NCI-H128 (cell line): ENCODE results near the gene SQOR.

Experiments used
- DNase-seq: peaks from one replicate; lab custom pipeline; 2025; ENCODE audit not compliant: unreplicated experiment; lab: John Stamatoyannopoulos, UW

SQOR gene

GRCh38 chr15:45657764-45658545 lies 23.1 kb downstream of the SQOR start:
- no peak for DNase-seq

- DNase-seq: no peak
Observed at GRCh38 chr15:45660231-45660979, 25.6 kb downstream of the SQOR start.

- DNase-seq: no peak
Observed at GRCh38 chr15:45662375-45662774, 27.5 kb downstream of the SQOR start.

GRCh38 chr15:45664451-45664850 lies 29.6 kb downstream of the SQOR start:
- no peak for DNase-seq

GRCh38 chr15:45665261-45665660 lies 30.4 kb downstream of the SQOR start:
- no peak for DNase-seq

GRCh38 chr15:45666119-45666875 lies 31.5 kb downstream of the SQOR start:
- no peak for DNase-seq

GRCh38 chr15:45667002-45667401 lies 32.2 kb downstream of the SQOR start:
- no peak for DNase-seq

- DNase-seq: no peak
Observed at GRCh38 chr15:45668386-45668785, 33.6 kb downstream of the SQOR start.

GRCh38 chr15:45669422-45669821 lies 34.6 kb downstream of the SQOR start:
- no peak for DNase-seq

- no peak for DNase-seq
Observed at GRCh38 chr15:45670091-45670490, 35.3 kb downstream of the SQOR start.

GRCh38 chr15:45670511-45670910 lies 35.7 kb downstream of the SQOR start:
- no peak for DNase-seq

- no peak for DNase-seq
Observed at GRCh38 chr15:45674677-45675076, 39.8 kb downstream of the SQOR start.

- DNase-seq: no peak
Observed at GRCh38 chr15:45677797-45678196, 43.0 kb downstream of the SQOR start.

GRCh38 chr15:45678459-45679178 lies 43.8 kb downstream of the SQOR start:
- no peak for DNase-seq

- no peak for DNase-seq
Observed at GRCh38 chr15:45684533-45684932, 49.7 kb downstream of the SQOR start.

GRCh38 chr15:45689616-45690015 lies 54.8 kb downstream of the SQOR start:
- no peak for DNase-seq

GRCh38 chr15:45690581-45691260 lies 55.9 kb downstream of the SQOR start:
- DNase-seq: no peak

GRCh38 chr15:45701108-45701507 lies 66.3 kb downstream of the SQOR start:
- no peak for DNase-seq

- no peak for DNase-seq
Observed at GRCh38 chr15:45702041-45702440, 67.2 kb downstream of the SQOR start.

- DNase-seq: no peak
Observed at GRCh38 chr15:45703670-45704328, 69.0 kb downstream of the SQOR start.
